Gastroesophageal sphincter (tissue), 3 donors: ENCODE results near the gene DOLPP1.

Experiments used
- EP300 ChIP-seq: sonication (generic); formaldehyde crosslinking; IDR thresholded peaks from one replicate; pipeline ENCODE4 v1.6.1; 2017; ENCODE audit warnings: antibody characterized with exemption, mild to moderate bottlenecking
- POLR2A ChIP-seq, 2 donors: fragments of 450-650 bp; IDR thresholded peaks; one replicate each; pipeline ENCODE4 v1.6.1; 2017; ENCODE audit warnings: antibody characterized with exemption in 2 of 2, mild to moderate bottlenecking in 2 of 2, moderate library complexity in 1 of 2
- POLR2AphosphoS5 ChIP-seq: sonication (generic); formaldehyde crosslinking; IDR thresholded peaks from one replicate; pipeline ENCODE4 v1.6.1; 2017; ENCODE audit warnings: antibody characterized with exemption
- TF ChIP-seq, protein P1 (sequence below), 4 experiments: fragments of 200-600 bp in 2 of 4; fragments of 450-650 bp in 2 of 4; sonication (generic) in 1 of 4; IDR thresholded peaks; one replicate each; pipeline ENCODE4 v1.5.1; 2017 to 2019; ENCODE audit warnings: antibody characterized with exemption in 4 of 4, mild to moderate bottlenecking in 2 of 4, moderate library complexity in 2 of 4

DNA sequence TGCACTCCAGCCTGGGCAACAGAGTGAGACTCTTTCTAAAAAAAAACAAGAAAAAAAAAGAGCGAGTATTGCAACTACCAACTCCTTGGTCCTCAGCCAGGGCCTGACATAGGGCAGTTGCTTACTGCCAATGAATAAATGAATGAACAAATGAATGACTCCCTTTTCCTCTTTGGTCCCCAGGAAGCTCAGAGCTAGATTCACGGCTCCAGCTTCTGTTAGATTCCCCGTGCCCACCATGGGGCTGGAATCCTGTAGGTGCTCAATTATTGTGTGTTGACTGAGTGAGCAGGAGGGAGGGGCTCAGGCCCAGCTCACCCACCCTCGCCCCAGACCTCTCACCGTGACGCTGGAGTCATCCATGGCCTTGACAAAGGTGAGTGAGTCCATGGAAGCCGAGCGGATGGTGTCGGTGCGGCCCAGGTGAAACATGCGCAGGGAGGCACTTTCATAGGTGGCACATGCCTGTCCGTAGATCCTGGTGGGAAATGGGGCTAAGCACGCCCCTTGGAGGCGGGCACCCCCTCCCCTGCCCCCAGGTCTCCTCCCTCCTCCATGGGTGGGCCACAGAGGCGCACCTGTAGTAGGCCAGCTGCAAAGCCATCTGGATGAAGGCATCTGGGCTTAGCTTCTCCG is 16.9 kb downstream of the DOLPP1 start:
- TF ChIP-seq, protein P1, sequence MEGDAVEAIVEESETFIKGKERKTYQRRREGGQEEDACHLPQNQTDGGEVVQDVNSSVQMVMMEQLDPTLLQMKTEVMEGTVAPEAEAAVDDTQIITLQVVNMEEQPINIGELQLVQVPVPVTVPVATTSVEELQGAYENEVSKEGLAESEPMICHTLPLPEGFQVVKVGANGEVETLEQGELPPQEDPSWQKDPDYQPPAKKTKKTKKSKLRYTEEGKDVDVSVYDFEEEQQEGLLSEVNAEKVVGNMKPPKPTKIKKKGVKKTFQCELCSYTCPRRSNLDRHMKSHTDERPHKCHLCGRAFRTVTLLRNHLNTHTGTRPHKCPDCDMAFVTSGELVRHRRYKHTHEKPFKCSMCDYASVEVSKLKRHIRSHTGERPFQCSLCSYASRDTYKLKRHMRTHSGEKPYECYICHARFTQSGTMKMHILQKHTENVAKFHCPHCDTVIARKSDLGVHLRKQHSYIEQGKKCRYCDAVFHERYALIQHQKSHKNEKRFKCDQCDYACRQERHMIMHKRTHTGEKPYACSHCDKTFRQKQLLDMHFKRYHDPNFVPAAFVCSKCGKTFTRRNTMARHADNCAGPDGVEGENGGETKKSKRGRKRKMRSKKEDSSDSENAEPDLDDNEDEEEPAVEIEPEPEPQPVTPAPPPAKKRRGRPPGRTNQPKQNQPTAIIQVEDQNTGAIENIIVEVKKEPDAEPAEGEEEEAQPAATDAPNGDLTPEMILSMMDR (IDR thresholded peaks at IDR 0.05) = no peak
- TF ChIP-seq POLR2AphosphoS5 = no peak
- no peak for TF ChIP-seq EP300
- no peak for TF ChIP-seq POLR2A (IDR thresholded peaks at IDR 0.05)
